GM21737 (cell line): ENCODE results near the gene SNX15.

ENCODE experiments used
- ATAC-seq: cut with Tn5 transposase; IDR thresholded peaks from one replicate; pipeline ENCODE4 v1.9.1; 2021; ENCODE audit warnings: mild to moderate bottlenecking, moderate library complexity; ENCODE audit not compliant: unreplicated experiment

Gene SNX15

GRCh38 chr11:65055538-65055937, 28.3 kb downstream of the SNX15 start:
- no peak for ATAC-seq

DNA sequence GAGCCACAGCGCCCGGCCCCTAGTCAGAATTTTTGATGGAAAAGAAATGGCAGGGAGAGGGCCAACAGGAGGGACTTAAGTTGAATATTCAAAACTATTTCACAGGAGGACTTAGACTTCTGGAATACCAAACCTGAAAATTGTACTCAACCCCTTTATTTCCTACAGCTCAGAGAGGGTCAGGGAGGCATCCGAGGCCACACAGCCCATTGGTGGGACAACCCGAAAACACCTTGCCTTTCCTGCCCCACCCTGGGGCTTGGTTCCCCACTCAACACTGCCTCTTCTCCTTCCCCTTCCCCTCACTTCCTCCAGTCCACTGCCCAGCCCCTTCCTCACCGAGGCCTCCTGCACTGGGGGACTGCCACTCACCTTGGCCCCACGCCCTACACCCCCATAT, 29.8 kb downstream of the SNX15 start:
- no peak for ATAC-seq

DNA sequence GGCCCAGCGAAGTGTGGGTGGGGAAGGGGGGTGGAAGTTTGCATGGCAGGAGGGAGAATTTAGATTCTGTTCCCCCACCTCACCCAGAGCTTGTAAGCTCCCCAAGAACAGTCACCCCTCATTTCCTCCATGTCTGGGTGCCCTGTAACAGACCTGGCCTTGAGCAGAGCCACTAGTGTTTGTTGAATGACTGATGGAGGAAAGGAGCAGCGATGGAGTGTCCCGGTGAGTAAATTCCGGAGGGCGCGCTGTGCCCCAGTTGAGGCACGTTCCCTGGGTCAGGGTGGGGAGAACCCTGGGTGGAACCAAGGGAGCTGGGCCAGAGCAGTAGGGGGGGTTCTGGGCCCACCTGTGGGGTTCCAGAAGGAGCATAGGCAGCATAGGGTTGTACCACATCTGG, 30.3 kb downstream of the SNX15 start:
- ATAC-seq = no peak

DNA sequence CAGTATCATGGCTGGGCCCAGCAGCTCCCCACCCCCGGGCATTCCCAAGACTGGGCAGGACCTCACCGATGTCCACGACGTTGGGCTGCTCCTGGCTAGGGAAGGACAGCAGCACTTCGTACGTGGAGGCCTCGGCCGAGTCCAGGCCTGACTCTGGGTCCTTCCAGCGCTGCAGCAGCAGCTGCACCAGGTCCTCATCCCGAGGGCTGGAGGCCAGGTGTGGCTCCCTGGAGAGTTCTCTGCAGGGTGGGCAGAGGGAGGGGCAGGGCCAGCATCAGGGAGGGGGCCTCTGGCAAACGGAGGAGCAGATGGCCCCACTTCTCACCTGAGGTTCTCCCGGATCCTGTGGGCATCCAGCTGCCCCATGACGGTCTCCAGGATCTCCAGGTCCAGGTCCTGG, 30.8 kb downstream of the SNX15 start:
- no peak for ATAC-seq

- ATAC-seq = no peak
Measured at GRCh38 chr11:65058419-65059054, 31.3 kb downstream of the SNX15 start, which contains the start of gene NAALADL1. NAALADL1 (minus strand) TSS chr11:65058553; CDS start chr11:65058521, 32 bp downstream.

DNA sequence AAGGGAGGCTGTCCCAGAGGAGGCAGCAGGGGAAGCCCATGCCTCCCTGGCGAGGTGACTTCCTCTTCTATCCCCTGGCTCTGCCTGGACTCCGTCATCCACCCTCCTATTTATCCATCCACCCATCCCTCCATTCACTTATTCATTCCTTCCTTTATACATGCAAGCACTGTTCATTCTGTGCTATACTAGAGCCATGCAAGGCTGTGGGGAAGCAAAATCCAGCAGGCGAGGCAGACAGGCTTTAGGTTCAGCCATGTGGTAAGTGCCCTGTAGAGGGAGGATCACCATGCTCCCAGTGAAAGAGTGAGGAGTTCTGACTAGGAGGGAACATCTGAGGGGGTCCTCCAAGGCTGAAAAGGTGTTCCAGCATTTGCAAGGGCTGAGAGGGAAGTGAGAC, 32.3 kb downstream of the SNX15 start:
- no peak for ATAC-seq

- ATAC-seq = no peak
Measured at GRCh38 chr11:65059959-65060824, 33.0 kb downstream of the SNX15 start.

DNA sequence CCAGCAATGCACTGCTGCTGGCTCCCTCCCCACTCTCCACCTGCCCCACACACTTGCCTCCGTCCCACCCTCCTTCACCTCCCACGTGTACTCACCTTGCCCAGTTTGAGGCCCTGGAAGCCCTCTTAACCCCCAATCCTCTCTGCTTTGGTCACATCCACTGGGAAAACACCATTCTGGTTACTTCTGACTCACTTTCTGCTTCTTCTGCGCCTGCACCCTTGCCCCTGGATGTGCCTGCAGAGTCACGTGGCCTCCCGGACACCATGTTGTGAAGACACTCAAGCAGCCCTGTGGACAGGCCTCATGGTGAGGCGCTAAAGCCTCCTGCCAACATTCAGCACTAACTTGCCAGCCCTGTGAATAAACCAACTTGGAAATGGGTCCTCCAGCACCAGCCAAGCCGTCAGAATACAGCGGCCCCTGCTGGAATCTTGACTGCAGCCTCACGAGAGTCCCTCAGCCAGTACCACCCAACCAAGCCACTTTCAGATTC, 33.7 kb downstream of the SNX15 start:
- ATAC-seq = no peak

- no peak for ATAC-seq
Measured at GRCh38 chr11:65063532-65063931, 36.3 kb downstream of the SNX15 start.

DNA sequence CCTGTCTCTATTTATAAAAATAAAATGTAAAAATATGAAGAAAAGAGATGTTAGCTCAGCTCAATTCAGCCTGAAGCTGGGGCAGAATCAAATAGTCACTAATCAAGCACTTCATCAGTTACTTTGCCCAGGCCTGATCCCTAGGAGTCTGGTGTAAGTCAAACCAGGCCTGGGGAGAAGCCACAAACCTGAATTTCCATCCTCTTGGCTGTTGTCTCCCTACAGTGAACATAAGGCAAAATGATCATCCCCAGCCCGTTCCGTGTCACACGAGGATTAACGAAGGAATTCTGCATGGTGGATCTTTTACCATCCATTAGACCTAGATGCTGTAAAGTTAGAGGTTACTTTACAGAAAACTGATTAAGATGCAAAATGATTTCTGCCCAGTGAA, 37.6 kb downstream of the SNX15 start:
- ATAC-seq = no peak

DNA sequence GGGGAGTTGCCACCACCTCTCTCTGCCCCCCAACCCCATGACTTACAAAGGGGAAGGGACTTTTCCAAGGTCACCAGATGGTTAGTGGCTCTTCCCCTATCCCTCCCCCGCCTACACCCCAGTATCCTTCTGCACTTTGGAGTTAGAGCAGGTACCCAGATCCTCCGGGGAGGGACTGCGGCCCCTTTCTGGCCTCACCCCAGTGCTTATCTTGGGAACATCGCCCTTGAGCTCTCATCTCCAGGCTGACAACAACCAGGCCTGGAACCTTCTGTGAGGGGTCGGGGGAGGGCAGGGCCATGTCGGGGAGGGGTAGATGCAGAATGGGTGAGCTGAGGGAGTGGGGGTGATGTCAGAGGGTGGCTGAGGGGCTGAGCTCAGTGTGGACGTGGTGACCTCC, 38.6 kb downstream of the SNX15 start:
- no peak for ATAC-seq

DNA sequence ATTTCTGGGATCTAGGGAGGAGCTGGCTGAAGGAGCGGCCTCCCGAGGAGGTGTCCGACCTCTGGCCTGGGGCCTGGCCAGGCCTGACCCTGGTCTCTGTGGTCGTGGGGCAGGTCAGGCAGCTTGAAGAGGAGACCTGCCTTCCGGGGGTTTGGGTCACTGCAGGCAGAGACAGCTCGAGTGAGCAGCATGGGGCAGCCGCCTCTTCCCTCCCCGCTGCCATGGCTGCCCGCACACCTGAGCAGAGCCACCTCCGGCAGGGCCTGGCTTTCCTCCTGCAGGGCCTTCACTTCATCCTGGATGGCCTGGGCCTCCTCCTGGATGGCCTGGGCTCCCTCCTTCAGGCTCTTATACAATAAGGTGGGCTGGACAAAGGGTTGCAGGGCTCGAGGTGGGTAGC, 39.1 kb downstream of the SNX15 start:
- ATAC-seq = no peak

DNA sequence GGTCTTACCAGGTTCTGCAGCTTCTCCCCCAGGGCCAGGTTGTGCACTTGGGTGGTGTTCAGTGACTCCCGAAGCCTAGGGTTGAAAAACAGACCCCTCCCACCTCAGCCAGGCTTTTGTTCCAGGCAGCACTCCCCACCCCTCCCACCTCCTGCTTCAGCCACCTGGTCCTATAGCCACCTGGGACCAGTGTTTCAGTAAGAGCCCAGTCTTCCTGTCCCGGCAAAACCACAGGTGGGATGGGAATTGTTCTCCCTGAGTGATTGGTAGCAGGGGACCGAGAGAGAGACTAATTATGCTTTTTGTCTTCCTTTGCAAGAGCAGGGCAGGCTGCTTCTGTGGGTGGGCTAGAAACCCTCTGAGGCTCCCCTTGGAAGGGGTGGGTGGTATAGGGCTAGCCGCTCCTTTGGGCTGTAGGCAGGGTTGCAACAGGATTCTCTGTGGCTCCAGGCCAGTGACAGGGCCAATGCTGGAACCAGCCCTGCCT, 39.6 kb downstream of the SNX15 start:
- no peak for ATAC-seq

DNA sequence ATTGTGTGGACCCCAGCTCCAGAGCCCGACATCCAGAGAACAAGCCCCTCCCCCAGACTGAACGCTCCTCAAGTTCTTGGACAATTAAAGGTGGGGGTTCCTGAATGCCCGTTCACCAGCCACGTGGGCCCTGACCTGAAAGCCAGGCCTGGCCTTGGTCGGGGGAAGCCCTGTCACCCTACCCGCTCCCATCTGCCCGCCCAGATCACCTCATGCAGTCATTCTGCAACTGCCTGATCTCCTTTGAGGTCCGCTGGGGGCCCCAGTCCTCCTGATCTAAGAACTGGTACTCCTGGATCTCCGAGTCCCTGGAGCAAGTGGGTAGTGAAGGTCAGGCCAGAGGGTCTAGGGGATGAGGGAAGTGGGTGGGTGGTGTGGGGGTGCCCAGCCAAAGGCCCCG, 40.2 kb downstream of the SNX15 start:
- ATAC-seq = no peak

DNA sequence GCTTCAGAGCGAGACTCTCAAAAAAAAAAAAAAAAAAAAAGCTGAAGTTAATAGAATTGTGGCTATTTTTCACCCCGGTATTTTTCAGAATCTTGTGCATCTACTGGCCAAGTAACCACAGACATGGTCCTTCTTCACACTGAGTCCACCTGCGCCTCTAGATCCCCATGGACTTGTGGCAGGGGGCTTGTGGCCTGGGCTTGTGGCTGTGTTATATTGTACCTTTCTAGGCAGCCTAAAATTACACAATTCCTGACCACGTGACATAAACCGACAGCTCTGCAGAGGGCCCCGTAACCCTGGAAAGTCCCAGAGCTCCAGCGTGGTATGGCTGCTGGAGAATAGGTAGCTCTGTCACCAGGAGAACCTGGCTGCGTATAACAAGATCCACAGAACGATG, 42.0 kb downstream of the SNX15 start:
- ATAC-seq = no peak

GRCh38 chr11:65071907-65072630, 44.8 kb downstream of the SNX15 start:
- no peak for ATAC-seq

DNA sequence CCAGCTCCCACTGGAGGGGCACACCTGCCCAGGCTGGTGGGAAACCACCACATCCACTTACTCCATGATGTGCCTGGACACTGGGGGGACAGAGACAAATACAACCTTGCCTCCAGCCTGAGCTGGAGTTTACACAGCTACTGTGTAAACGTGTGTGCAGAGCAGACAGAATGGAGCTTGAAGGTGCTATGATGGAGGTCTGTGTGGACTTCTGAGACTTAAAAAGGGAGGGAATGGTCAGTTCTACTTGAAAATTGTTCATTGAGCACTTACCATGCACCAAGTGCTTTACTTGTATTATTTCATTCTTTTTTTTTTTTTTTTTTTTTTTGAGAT, 45.4 kb downstream of the SNX15 start:
- no peak for ATAC-seq

- no peak for ATAC-seq
Measured at GRCh38 chr11:65077451-65077850, 50.2 kb downstream of the SNX15 start.

- ATAC-seq = no peak
Measured at GRCh38 chr11:65078151-65078550, 50.9 kb downstream of the SNX15 start.

GRCh38 chr11:65078786-65079342, 51.6 kb downstream of the SNX15 start:
- ATAC-seq = no peak

GRCh38 chr11:65083134-65083833, 56.0 kb downstream of the SNX15 start:
- ATAC-seq = peak; percentile 4
